ENCODE data around the gene NYNRIN.

The NYNRIN gene

DNA sequence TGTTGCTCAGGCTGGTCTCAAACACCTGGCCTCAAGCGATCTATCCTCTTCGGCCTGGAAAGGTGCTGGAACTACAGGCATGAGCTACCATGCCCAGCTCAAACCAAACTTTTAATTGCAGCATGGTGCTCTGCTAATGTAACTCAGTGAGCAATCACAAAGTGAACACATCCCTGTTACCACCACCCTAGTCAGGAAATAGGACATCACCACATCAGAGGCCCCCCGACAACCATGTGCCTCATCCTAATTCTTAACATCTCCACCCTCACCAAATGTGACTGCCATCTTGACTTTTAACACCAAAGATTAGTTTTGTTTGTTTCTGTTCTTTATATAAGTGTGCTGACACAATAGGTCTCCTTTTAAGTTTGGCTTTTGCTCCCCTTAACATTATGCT is 66.6 kb downstream of the NYNRIN start:
- Histone ChIP-seq H3K4me3 (ENCODE audit: low read depth in 1 of 2, low read length in 1 of 2) (no peak overlapping the region), H3K27me3 (no peaks in the 10 kb centered on the region), H3K27ac (no peak overlapping the region), H3K9me3 (no peaks in the 10 kb centered on the region), H3K36me3 (no peaks in the 10 kb centered on the region), H3K4me1 (ENCODE audit: control insufficient read depth in 1 of 2, insufficient read depth in 1 of 2, low read depth in 1 of 2, low read length in 1 of 2) (no peaks in the 10 kb centered on the region)
- TF ChIP-seq, protein P1, sequence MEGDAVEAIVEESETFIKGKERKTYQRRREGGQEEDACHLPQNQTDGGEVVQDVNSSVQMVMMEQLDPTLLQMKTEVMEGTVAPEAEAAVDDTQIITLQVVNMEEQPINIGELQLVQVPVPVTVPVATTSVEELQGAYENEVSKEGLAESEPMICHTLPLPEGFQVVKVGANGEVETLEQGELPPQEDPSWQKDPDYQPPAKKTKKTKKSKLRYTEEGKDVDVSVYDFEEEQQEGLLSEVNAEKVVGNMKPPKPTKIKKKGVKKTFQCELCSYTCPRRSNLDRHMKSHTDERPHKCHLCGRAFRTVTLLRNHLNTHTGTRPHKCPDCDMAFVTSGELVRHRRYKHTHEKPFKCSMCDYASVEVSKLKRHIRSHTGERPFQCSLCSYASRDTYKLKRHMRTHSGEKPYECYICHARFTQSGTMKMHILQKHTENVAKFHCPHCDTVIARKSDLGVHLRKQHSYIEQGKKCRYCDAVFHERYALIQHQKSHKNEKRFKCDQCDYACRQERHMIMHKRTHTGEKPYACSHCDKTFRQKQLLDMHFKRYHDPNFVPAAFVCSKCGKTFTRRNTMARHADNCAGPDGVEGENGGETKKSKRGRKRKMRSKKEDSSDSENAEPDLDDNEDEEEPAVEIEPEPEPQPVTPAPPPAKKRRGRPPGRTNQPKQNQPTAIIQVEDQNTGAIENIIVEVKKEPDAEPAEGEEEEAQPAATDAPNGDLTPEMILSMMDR (IDR thresholded peaks at IDR 0.05) = no peak

DNA sequence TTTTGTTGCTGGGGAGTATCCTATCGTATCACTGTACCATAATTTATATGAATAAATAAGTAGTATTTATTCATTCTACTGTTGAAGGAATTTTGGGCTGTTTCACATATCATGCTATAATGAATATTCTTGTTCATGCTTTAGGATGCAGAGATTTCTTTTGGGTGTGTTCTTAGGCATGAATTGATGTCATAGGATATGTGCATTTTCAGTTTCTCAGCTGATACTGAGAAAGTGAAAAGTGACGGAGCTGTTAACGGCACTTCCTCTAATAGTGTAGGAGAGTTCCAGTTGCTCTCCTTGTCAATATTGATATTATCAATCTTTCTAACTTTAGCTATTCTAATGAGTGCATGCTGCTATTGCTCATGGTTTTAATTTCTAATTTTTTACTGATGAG is 67.0 kb downstream of the NYNRIN start:
- Histone ChIP-seq H3K36me3 (no peaks in the 10 kb centered on the region), H3K27ac (no peak overlapping the region), H3K4me3 (ENCODE audit: low read depth in 1 of 2, low read length in 1 of 2) (no peak overlapping the region), H3K27me3 (no peaks in the 10 kb centered on the region), H3K9me3 (no peaks in the 10 kb centered on the region), H3K4me1 (ENCODE audit: control insufficient read depth in 1 of 2, insufficient read depth in 1 of 2, low read depth in 1 of 2, low read length in 1 of 2) (no peaks in the 10 kb centered on the region)
- TF ChIP-seq, protein P1 (IDR thresholded peaks at IDR 0.05) = no peak
